Activated T-helper 1 cell treated with Interleukin-2 at 50 U/mL for 16 hours (primary cell): Measurements from ENCODE around the gene GRIA3.
"Not testable (repeated sequence)": the region's sequence is repeated elsewhere in the genome, so short reads cannot be mapped to it uniquely, and the experiment has no call there.

Experiments used
- DNase-seq: peaks from one replicate; pipeline ENCODE4 v3.0.0-alpha.2; 2020; ENCODE audit warnings: low read depth

The GRIA3 gene

GRCh38 chrX:123455693-123456092 lies 271.6 kb downstream of the GRIA3 start:
- DNase-seq = no peak

GRCh38 chrX:123464709-123465108 lies 280.6 kb downstream of the GRIA3 start:
- no peak for DNase-seq

GRCh38 chrX:123468481-123468880 lies 284.4 kb downstream of the GRIA3 start:
- no peak for DNase-seq

DNA sequence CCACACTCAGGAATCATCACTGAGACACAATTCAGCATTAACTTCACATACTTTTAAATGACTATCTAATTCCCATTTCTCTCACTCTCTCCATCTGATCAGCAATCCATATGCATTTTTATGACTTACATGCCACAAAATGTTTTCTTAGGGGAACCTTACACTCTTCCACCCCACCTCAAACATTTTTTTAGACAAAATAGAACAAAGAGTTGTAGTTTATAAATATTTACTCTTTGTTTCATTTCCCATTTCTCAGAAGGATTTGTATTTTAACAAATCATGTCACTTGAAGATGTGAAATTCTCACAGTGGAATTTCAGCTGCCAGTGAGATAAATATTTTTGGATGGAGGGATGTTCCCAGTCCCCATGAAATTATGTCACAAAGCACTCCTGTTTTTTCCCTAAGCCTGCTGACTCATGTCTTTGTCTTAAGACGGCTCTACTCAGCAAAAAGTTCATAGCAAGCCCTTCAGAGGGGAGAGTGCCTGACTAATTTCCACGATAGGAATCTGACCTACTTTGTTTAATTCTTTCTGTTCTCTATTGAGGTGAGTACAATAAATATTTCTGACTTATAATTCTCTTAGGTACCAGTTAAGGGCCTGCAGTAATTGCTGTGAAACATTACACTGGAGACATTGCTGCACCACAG lies 291.1 kb downstream of the GRIA3 start:
- DNase-seq = no peak

DNA sequence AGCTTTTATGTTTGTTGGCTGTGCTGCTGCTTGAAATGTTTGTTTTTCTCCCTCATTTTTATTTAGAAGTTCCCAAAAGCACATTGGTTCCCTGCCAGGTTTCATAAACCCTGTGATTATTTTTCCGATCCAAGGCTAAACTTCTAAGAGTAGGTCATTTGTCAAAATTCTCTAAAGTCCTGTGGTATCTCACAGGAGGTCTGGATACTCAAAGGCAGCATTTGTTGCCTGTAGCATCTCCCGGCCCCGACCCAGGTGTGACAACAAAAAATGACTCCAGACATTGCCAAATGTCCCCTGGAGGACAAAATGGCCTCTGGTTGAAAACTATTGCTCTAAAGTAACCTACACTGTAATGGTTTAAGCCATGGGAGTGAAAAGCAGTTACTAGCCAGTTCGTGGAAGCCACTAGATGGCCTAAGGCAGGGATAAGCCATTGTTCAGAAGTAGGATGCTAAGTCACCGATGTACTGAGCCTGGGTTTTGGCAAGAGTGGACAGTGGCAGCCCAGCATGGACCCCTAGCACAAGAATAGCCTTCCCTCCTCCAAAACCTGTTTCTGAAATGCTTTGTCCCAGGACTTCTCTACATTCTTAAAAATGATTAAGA lies 292.6 kb downstream of the GRIA3 start:
- DNase-seq = no peak

GRCh38 chrX:123477673-123478072 lies 293.6 kb downstream of the GRIA3 start:
- DNase-seq = no peak

DNA sequence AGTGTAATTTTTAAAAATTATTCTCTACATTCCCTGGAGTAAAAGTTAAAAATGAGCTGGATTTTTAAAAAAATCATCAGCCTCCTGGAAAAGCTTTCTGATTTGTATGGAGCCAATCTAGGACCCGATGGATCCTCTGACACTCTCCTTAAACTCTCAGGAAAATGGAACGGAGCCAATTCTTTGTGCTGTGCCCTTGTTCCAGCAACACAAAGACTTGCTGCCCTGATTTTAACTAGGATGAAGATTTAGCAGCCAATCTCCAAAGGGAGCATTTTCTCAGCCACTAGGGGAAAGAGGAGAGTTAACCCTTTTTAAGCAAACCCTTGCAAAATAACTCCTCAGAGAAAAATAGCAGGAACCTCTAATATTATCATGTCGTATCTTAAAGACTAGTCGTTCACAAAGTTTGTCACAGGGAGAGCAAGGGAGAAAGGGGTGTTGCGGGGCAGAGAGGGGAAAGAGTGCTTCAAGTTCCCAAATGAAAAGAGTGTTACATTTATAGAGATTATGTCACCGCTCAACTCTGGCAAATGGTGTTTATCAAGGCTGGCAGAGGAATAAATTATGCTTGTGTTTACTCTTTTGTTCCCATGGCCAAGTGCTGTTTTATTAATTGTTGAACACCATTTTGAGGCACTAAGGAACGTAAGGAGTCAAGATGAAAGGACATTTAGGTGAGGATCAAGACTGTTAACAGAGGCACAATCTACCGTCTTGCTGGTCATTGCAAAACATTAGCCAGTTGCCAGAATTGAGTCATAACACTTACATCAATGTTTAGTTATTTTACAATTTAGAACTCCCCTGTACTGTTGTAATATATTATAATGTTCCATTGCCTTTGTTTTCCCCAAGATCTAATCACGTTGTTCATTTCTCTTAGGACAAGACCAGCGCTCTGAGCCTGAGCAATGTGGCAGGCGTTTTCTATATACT lies 298.1 kb downstream of the GRIA3 start:
- no peak for DNase-seq

DNA sequence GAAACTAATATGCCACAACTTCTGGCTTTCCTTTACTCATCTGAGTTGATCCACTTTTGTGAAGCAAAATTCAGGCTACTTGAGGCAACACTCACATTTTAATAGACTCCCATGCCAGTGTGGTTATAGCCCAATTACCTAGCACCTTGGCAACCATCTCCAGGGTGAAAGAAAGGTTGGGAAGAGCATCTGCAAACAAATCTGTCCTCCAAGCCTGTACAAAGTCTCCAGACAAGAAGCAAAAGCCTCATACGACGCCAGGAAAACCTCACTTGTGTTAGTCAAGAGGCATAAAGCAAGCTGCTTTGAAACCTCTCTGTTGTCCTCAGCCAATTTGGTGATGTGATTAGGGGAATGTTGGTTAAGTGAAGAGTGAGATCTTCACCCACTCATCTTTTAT lies 302.2 kb downstream of the GRIA3 start:
- DNase-seq = no peak

DNA sequence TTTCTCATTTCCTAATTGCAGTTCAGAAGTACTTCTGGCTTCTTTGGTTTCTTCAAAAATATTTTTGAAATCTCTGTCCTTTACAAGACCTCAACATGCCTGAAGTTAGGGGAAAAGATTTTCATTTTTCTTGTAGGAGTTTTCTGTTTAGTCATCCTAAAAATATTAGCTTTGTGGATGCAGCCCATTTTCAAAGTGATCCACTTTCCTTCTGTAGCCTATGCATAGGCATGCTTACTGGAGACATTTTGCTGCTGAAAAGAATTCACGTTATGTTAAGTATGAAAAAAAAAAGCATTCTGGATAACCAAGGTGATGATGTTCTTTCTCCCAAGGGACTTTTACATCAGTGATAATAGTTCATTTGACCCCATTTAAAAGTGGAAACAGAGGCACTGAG lies 303.2 kb downstream of the GRIA3 start:
- no peak for DNase-seq

DNA sequence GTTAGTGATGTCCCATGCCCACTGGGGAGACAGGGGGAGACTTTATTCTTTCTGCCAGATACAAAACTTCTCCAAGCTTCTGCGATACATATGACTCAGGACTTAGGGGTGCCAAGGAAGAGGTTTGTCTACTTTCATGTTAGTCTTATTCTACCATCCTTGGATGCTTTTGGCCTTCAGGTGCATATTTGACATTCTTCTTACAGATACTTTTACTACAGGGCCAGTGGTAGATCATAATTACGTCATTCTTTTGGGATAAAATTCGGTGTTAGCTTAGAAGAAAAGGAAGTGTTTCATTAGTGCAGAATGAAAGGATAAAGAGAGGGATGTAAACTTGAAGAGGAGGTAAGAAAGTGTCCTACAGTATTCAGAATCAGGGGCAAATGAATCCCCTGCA lies 303.6 kb downstream of the GRIA3 start:
- no peak for DNase-seq

DNA sequence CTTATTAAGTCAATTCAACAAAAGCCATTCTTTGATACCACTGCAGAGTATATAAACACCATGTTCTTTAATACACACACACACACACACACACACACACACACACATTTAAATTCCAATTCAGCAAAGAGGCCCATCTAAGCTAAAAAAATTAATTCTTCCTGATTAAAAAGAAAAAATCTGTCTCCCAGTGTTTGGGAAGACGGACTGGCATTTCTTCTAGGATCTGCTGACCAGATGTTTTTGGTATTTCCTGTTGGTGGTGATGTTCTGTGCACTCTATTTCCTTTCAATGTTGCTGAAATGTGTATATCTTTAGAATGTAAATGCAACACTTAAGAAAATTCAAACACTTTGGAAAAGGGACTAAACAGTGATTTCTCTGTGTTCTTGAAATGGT lies 304.9 kb downstream of the GRIA3 start:
- DNase-seq = no peak

GRCh38 chrX:123493857-123494256 lies 309.8 kb downstream of the GRIA3 start:
- no peak for DNase-seq

GRCh38 chrX:123499787-123500186 lies 315.7 kb downstream of the GRIA3 start:
- DNase-seq = no peak

GRCh38 chrX:123504047-123504446 lies 320.0 kb downstream of the GRIA3 start:
- no peak for DNase-seq

DNA sequence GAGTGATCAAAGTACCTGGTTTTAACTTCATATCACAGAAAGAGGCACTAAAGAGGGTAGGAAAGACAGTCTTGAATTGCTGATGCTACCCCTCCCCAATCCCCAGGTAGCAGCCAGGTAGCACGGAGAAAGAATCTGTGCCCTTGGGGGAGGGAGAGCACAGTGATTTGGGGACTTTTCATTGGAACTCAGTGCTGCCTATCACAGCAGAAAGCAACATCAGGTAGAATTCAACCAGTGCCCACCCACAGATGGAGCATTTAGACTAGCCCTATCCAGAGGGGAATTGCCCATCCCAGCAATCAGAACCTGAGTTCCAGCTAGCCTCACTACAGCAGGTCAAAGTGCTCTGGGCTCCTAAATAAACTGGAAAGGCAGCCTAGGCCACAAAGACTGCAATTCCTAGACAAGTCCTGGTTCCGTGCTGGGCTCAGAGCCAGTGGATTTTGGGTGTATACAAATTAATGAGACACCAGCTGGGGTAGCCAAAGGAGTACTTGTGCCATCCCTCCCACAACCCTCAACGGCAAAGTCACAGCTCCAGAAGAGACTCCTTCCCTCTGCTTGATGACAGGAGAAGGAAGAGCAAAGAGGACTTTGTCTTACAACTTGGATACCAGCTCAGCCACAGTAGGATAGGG lies 320.7 kb downstream of the GRIA3 start:
- DNase-seq = no peak

- DNase-seq = no peak
Observed at GRCh38 chrX:123513585-123514278, 329.7 kb downstream of the GRIA3 start.

GRCh38 chrX:123514279-123514640 lies 330.2 kb downstream of the GRIA3 start:
- DNase-seq = not testable (repeated sequence)

DNA sequence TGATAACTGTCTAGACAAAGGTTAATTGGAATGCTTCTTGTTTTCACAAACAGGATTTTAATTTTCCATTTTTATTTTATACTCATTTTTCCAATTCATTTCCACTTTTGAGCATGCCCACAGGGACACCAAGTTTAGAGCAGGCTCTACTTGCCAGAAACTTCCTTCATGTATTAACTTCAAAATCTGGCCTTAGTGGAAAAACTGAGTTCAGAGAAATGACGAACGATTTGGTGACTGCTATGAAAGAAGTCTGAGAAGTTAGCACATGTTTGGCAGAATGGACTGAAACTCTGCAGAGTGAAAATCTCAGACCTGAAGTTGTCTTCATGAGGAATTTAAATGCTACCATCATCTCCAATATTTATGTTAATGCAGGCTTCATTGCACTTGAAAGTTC lies 334.7 kb downstream of the GRIA3 start:
- no peak for DNase-seq

GRCh38 chrX:123525123-123525725 lies 341.1 kb downstream of the GRIA3 start:
- DNase-seq = no peak

DNA sequence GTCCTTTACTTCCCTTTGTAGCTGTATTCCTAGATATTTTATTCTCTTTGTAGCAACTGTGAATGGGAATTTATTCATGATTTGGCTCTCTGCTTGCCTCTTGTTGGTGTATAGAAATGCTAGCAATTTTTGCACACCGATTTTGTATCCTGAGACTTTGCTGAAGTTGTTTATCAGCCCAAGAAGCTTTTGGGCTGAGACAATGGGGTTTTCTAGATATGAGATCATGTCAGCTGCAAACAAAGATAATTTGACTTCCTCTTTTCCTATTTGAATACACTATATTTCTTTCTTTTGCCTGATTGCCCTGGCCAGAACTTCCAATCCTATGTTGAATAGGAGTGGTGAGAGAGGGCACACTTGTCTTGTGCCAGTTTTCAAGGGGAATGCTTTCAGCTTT lies 346.6 kb downstream of the GRIA3 start:
- DNase-seq = not testable (repeated sequence)
